ENCODE measurements around the gene GALM. TPM values are rescaled to one million over a fixed set of nuclear protein-coding genes. Genes with fewer than 3 reads are reported as not detected.

GALM gene
- total and polyA plus RNA-seq, 2 donors (not counting 3 experiments of a cell fraction or from before 2014, with no cell fraction given): 4.8 to 6.1 TPM

- dilution Hi-C loops (cut with MboI; ENCODE audit: extremely low pct_ligation_motif_present, low sequenced_read_pairs): no loop called here
- ChIA-PET CTCF (interaction anchor here (1.1 kb wide), 1 partner anchor 195 kb away, joined by 3 read pairs; no protein-coding TSS in a partner anchor), POLR2A (interaction anchor here (1.6 to 3.6 kb wide), 2 partner anchors 25 to 26 kb away, joined by 11 to 16 read pairs; partner anchors contain the start of gene SRSF7)
These were observed 110.6 kb downstream of the GALM start for GRCh38 chr2:38776531-38776930.

More at GRCh38 chr2:38776531-38776930, 110.6 kb downstream of the GALM start:
- H3K4me3 ChIP-seq (replicated peaks in 1 of 3; ENCODE audit: insufficient read depth in 1 of 3, low read depth in 1 of 3, low read length in 3 of 3): no peak overlapping the region
- H3K36me3 ChIP-seq (ENCODE audit: control insufficient read depth in 2 of 2, extremely low read depth in 1 of 2, insufficient read depth in 2 of 2, low read length in 2 of 2): peaks cover 2 to 3% of the 10 kb centered on the region in 2 experiments
- no TSS peak for BruUV-seq (replicated peaks)
- H3K27ac ChIP-seq (ENCODE audit: insufficient read depth, low read depth, low read length): no peak overlapping the region
- FAIRE-seq: no peak
- no peak overlapping the region for H3K9ac ChIP-seq (replicated peaks; ENCODE audit: extremely low read depth, insufficient read depth, low read length)
- no peaks in the 10 kb centered on the region for H4K20me1 ChIP-seq (replicated peaks; ENCODE audit: control insufficient read depth, extremely low read depth, insufficient read depth, low read length)
- no peak overlapping the region for H2AFZ ChIP-seq (ENCODE audit: low read depth, low read length)
- peaks cover 3 to 4% of the 10 kb centered on the region in 2 experiments for H3K27me3 ChIP-seq (ENCODE audit: control insufficient read depth in 2 of 2, insufficient read depth in 2 of 2, low read length in 2 of 2)
- H3K4me1 ChIP-seq (ENCODE audit: control insufficient read depth, extremely low read depth, insufficient read depth, low read length): peaks cover 9% of the 10 kb centered on the region
- H3K4me2 ChIP-seq (ENCODE audit: insufficient read depth, low read length): no peak overlapping the region
- H3K9me3 ChIP-seq (replicated peaks; ENCODE audit: control insufficient read depth, insufficient read depth, low read length): no peaks in the 10 kb centered on the region
- no peak for DNase-seq (ENCODE audit: low read depth, low spot score)
- intact Hi-C loops (cut with micrococcal nuclease): no loop called here
- peaks cover 5% of the 10 kb centered on the region for H3K79me2 ChIP-seq (ENCODE audit: control insufficient read depth, insufficient read depth, low read length)
- no peaks in the 10 kb centered on the region for H3K9me1 ChIP-seq (replicated peaks; ENCODE audit: control insufficient read depth, extremely low read depth, insufficient read depth, low read length)
- TF ChIP-seq GATA2 (IDR thresholded peaks at IDR 0.05; ENCODE audit: insufficient read depth, insufficient read length, low read depth, low read length): no peak
- no peak for TF ChIP-seq EZH2 (IDR thresholded peaks at IDR 0.05; ENCODE audit: borderline replicate concordance, low read depth, low read length, severe bottlenecking)
- no peak for TF ChIP-seq MYC (IDR thresholded peaks at IDR 0.05; ENCODE audit: low read depth, low read length)
- TF ChIP-seq POLR2A (IDR thresholded peaks at IDR 0.05; ENCODE audit: low read depth, low read length): no peak
- TF ChIP-seq FOS (IDR thresholded peaks at IDR 0.05; ENCODE audit: borderline replicate concordance, insufficient read depth, low read length): no peak
- no peak for TF ChIP-seq JUN (IDR thresholded peaks at IDR 0.05; ENCODE audit: borderline replicate concordance, insufficient read depth, insufficient read length, low read depth)
- no peak for TF ChIP-seq CTCF (IDR thresholded peaks at IDR 0.05; ENCODE audit: extremely low read depth in 1 of 2, insufficient read depth in 1 of 2, low read depth in 1 of 2, low read length in 2 of 2)
- TF ChIP-seq POLR2AphosphoS5 (IDR thresholded peaks at IDR 0.05; ENCODE audit: insufficient read depth, low read depth, low read length): no peak
- TF ChIP-seq MAX (IDR thresholded peaks at IDR 0.05; ENCODE audit: insufficient read depth, insufficient read length): no peak

All from endothelial cell of umbilical vein (primary cell).